OCI-LY7 (cell line): ENCODE measurements around the gene FAM171A1.

Source experiments
- EZH2phosphoT487 ChIP-seq: fragments of 200-600 bp; sonication (generic); IDR thresholded peaks from 2 replicates; pipeline ENCODE4 v1.6.1; 2018; ENCODE audit warnings: low read depth, borderline replicate concordance, mild to moderate bottlenecking, mixed run types, antibody characterized with exemption, low read length, moderate library complexity, mixed read lengths
- TF ChIP-seq, protein P1 (sequence below): fragments of 200-600 bp; sonication (generic); conservative IDR thresholded peaks from 2 replicates; pipeline ENCODE4 v1.5.1; 2014; ENCODE audit warnings: mild to moderate bottlenecking, antibody characterized with exemption, low read length, moderate library complexity, mixed read lengths

- TF ChIP-seq, protein P1, sequence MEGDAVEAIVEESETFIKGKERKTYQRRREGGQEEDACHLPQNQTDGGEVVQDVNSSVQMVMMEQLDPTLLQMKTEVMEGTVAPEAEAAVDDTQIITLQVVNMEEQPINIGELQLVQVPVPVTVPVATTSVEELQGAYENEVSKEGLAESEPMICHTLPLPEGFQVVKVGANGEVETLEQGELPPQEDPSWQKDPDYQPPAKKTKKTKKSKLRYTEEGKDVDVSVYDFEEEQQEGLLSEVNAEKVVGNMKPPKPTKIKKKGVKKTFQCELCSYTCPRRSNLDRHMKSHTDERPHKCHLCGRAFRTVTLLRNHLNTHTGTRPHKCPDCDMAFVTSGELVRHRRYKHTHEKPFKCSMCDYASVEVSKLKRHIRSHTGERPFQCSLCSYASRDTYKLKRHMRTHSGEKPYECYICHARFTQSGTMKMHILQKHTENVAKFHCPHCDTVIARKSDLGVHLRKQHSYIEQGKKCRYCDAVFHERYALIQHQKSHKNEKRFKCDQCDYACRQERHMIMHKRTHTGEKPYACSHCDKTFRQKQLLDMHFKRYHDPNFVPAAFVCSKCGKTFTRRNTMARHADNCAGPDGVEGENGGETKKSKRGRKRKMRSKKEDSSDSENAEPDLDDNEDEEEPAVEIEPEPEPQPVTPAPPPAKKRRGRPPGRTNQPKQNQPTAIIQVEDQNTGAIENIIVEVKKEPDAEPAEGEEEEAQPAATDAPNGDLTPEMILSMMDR: no peak
- TF ChIP-seq EZH2phosphoT487: no peak
These were observed 90.6 kb downstream of the FAM171A1 start for GRCh38 chr10:15280462-15280861.
